ENCODE results near the gene ADGRG2.

Gene ADGRG2

GRCh38 chrX:19129694-19130093, 7.4 kb upstream of the ADGRG2 start:
- TF ChIP-seq TEAD4 (IDR thresholded peaks at IDR 0.05) (no peak), CEBPB (IDR thresholded peaks at IDR 0.05) (no peak), ZBTB7A (IDR thresholded peaks at IDR 0.05; ENCODE audit: low read depth) (no peak), FOXM1 (IDR thresholded peaks at IDR 0.05; ENCODE audit: borderline replicate concordance, low read depth) (no peak), EGR1 (IDR thresholded peaks at IDR 0.05) (no peak), YY1 (IDR thresholded peaks at IDR 0.05; ENCODE audit: low read depth) (no peak), NFIC (IDR thresholded peaks at IDR 0.05) (no peak), REST (IDR thresholded peaks at IDR 0.05; ENCODE audit: low read depth) (no peak), TCF12 (IDR thresholded peaks at IDR 0.05; ENCODE audit: low read depth) (no peak), USF1 (IDR thresholded peaks at IDR 0.05) (no peak), EP300 (IDR thresholded peaks at IDR 0.05; ENCODE audit: borderline replicate concordance) (no peak), MAX (IDR thresholded peaks at IDR 0.05) (no peak), RAD21 (IDR thresholded peaks at IDR 0.05; ENCODE audit: low read depth) (no peak), TAF1 (IDR thresholded peaks at IDR 0.05; ENCODE audit: low read depth) (no peak), CREB1 (IDR thresholded peaks at IDR 0.05; ENCODE audit: low read depth) (no peak)

GRCh38 chrX:19127649-19128168, 5.4 kb upstream of the ADGRG2 start:
- TF ChIP-seq EP300 (IDR thresholded peaks at IDR 0.05; ENCODE audit: borderline replicate concordance) (no peak), NFIC (IDR thresholded peaks at IDR 0.05) (no peak), USF1 (IDR thresholded peaks at IDR 0.05) (no peak), TCF12 (IDR thresholded peaks at IDR 0.05; ENCODE audit: low read depth) (no peak), YY1 (IDR thresholded peaks at IDR 0.05; ENCODE audit: low read depth) (no peak), TEAD4 (IDR thresholded peaks at IDR 0.05) (no peak), MAX (IDR thresholded peaks at IDR 0.05) (no peak), FOXM1 (IDR thresholded peaks at IDR 0.05; ENCODE audit: borderline replicate concordance, low read depth) (no peak), EGR1 (IDR thresholded peaks at IDR 0.05) (no peak), ZBTB7A (IDR thresholded peaks at IDR 0.05; ENCODE audit: low read depth) (no peak), CEBPB (IDR thresholded peaks at IDR 0.05) (no peak), REST (IDR thresholded peaks at IDR 0.05; ENCODE audit: low read depth) (no peak), RAD21 (IDR thresholded peaks at IDR 0.05; ENCODE audit: low read depth) (no peak)

- no peak for TF ChIP-seq USF1 (IDR thresholded peaks at IDR 0.05)
- no peak for TF ChIP-seq NFIC (IDR thresholded peaks at IDR 0.05)
- TF ChIP-seq EGR1 (IDR thresholded peaks at IDR 0.05): no peak
- no peak for TF ChIP-seq ZBTB7A (IDR thresholded peaks at IDR 0.05; ENCODE audit: low read depth)
- no peak for TF ChIP-seq EP300 (IDR thresholded peaks at IDR 0.05; ENCODE audit: borderline replicate concordance)
- no peak for TF ChIP-seq CEBPB (IDR thresholded peaks at IDR 0.05)
- no peak for TF ChIP-seq CREB1 (IDR thresholded peaks at IDR 0.05; ENCODE audit: low read depth)
- TF ChIP-seq TAF1 (IDR thresholded peaks at IDR 0.05; ENCODE audit: low read depth): no peak
- no peak for TF ChIP-seq REST (IDR thresholded peaks at IDR 0.05; ENCODE audit: low read depth)
- no peak for TF ChIP-seq MAX (IDR thresholded peaks at IDR 0.05)
- no peak for TF ChIP-seq TEAD4 (IDR thresholded peaks at IDR 0.05)
- no peak for TF ChIP-seq YY1 (IDR thresholded peaks at IDR 0.05; ENCODE audit: low read depth)
Observed at GRCh38 chrX:19122641-19123009, 357 bp upstream of the ADGRG2 start.

- no peak for TF ChIP-seq YY1 (IDR thresholded peaks at IDR 0.05; ENCODE audit: low read depth)
Observed at GRCh38 chrX:19121466-19121865, 802 bp downstream of the ADGRG2 start.
